Measurements from ENCODE around the gene SDHAF3.

Gene SDHAF3

GRCh38 chr7:97218767-97219166, 101.3 kb downstream of the SDHAF3 start:
- no peak for DNase-seq (ENCODE audit: low read depth)

- no peak for DNase-seq (ENCODE audit: low read depth)
These were observed 101.7 kb downstream of the SDHAF3 start for GRCh38 chr7:97219237-97219636.

GRCh38 chr7:97224316-97224715, 106.8 kb downstream of the SDHAF3 start:
- no peak for DNase-seq (ENCODE audit: low read depth)

- DNase-seq (ENCODE audit: low read depth) = no peak
These were observed 109.0 kb downstream of the SDHAF3 start for GRCh38 chr7:97226541-97226940.
